HEK293T (cell line): ENCODE data around the gene KLHL33.

Experiments
- FOXA1 ChIP-seq: fragments of 450-650 bp; IDR thresholded peaks from 2 replicates; pipeline ENCODE4 v1.6.1; 2016; ENCODE audit warnings: mild to moderate bottlenecking
- L3MBTL2 ChIP-seq: fragments of 450-650 bp; conservative IDR thresholded peaks from 2 replicates; pipeline ENCODE4 v1.6.1; 2016; ENCODE audit warnings: mild to moderate bottlenecking
- NFRKB ChIP-seq: fragments of 450-650 bp; IDR thresholded peaks from 2 replicates; pipeline ENCODE4 v1.6.1; 2016; ENCODE audit warnings: mild to moderate bottlenecking, moderate library complexity
- TARDBP ChIP-seq: fragments of 450-650 bp; IDR thresholded peaks from 2 replicates; pipeline ENCODE4 v1.6.1; 2016

GRCh38 chr14:20427231-20428009 lies 8.5 kb downstream of the KLHL33 start:
- TF ChIP-seq FOXA1 (no peak), TARDBP (no peak), NFRKB (no peak), L3MBTL2 (no peak)
